ENCODE measurements around the gene LRRFIP2. TPM values are rescaled to one million over a fixed set of nuclear protein-coding genes. Genes with fewer than 3 reads are reported as not detected.
"Not testable (repeated sequence)": the region's sequence is repeated elsewhere in the genome, so short reads cannot be mapped to it uniquely, and the experiment has no call there.

LRRFIP2 gene
- total RNA-seq, 1 donor from 2014 or later, result 50.7 TPM

DNA sequence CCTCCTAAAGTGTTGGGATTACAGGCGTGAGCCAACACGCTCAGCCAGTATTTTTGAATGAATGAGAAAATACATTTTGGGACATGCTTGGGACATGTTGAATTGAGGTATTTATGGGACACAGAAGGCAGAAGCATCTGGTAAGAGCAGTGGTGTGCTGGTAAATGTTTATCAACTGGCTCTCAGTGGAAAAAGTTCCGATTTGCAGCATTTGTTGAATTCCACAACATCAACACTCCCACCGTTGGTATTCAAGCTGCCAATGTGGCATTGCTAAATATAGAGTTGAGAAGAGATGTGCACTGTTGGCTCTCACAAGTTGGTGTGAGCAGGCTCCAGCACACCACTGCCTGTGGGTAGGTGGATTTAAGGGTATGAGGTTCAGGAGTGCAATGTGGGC, 35.8 kb upstream of the LRRFIP2 start:
- Mint-ChIP-seq H3K4me3 (ENCODE audit: unreplicated experiment) (no peak overlapping the region), H3K27me3 (ENCODE audit: low read depth) (no peaks in the 10 kb centered on the region), H3K4me1 (ENCODE audit: low read depth) (peaks cover 2% of the 10 kb centered on the region), H3K9me3 (ENCODE audit: low read depth) (peaks cover 6% of the 10 kb centered on the region), H3K36me3 (ENCODE audit: low read depth) (peaks cover 2% of the 10 kb centered on the region), H3K27ac (ENCODE audit: unreplicated experiment) (no peak overlapping the region)
- no peak for DNase-seq (ENCODE audit: low spot score)
- TF ChIP-seq, protein P1, sequence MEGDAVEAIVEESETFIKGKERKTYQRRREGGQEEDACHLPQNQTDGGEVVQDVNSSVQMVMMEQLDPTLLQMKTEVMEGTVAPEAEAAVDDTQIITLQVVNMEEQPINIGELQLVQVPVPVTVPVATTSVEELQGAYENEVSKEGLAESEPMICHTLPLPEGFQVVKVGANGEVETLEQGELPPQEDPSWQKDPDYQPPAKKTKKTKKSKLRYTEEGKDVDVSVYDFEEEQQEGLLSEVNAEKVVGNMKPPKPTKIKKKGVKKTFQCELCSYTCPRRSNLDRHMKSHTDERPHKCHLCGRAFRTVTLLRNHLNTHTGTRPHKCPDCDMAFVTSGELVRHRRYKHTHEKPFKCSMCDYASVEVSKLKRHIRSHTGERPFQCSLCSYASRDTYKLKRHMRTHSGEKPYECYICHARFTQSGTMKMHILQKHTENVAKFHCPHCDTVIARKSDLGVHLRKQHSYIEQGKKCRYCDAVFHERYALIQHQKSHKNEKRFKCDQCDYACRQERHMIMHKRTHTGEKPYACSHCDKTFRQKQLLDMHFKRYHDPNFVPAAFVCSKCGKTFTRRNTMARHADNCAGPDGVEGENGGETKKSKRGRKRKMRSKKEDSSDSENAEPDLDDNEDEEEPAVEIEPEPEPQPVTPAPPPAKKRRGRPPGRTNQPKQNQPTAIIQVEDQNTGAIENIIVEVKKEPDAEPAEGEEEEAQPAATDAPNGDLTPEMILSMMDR (IDR thresholded peaks at IDR 0.05), result no peak

DNA sequence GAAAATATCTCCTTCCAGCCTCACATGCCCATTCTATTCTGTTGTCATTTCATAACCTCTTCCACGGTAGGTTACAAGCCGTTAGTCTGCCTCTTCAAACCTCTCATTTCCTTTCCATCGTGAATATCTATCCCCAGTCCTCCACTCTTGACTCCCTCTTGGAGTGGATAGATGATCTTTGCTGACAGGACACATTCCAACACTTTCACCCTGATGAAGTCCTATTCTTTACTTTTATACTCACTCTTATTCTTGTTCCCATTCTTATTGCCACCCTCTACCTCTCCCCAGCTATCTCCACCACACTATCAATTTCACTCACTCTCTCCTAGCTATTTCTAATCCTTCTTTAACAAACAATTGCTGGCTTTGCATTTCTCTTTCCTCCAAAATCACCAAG, 34.2 kb upstream of the LRRFIP2 start:
- DNase-seq (ENCODE audit: low spot score); H3K27ac Mint-ChIP-seq (ENCODE audit: unreplicated experiment); H3K4me3 Mint-ChIP-seq (ENCODE audit: unreplicated experiment); H3K9me3 Mint-ChIP-seq (ENCODE audit: low read depth); H3K36me3 Mint-ChIP-seq (ENCODE audit: low read depth); H3K4me1 Mint-ChIP-seq (ENCODE audit: low read depth); H3K27me3 Mint-ChIP-seq (ENCODE audit: low read depth): not testable (repeated sequence)

DNA sequence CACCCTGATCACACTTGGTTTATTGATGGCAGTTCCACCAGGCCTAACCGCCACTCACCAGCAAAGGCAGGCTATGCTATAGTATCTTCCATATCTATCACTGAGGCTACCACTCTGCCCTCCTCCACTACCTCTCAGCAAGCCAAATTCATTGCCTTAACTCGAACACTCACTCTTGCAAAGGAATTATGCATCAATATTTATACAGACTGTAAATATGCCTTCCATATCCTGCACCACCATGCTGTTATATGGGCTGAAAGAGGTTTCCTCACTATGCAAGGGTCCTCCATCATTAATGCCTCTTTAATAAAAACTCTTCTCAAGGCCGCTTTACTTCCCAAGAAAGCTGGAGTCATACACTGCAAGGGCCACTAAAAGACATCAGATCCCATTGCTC, 33.6 kb upstream of the LRRFIP2 start:
- not testable (repeated sequence) for DNase-seq (ENCODE audit: low spot score); H3K9me3 Mint-ChIP-seq (ENCODE audit: low read depth); H3K4me3 Mint-ChIP-seq (ENCODE audit: unreplicated experiment); H3K4me1 Mint-ChIP-seq (ENCODE audit: low read depth); H3K36me3 Mint-ChIP-seq (ENCODE audit: low read depth); H3K27me3 Mint-ChIP-seq (ENCODE audit: low read depth); H3K27ac Mint-ChIP-seq (ENCODE audit: unreplicated experiment)

DNA sequence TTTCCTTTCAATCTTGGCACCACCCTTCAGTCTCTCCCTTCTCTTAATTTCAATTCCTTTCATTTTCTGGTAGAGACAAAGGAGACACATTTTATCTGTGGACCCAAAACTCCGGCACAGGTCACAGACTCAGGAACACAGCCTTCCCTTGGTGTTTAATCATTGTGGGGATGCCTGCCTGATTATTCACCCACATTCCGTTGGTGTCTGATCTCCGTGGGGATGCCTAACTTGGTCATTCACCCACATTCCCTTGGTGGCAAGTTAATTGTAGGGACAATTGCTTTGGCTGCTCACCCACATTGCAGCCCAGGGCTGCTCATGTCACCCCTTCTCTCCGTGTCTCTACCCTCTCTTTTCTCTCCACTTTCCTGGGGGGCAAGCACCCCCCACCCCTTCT, 31.7 kb upstream of the LRRFIP2 start:
- not testable (repeated sequence) for H3K9me3 Mint-ChIP-seq (ENCODE audit: low read depth); H3K4me1 Mint-ChIP-seq (ENCODE audit: low read depth)

DNA sequence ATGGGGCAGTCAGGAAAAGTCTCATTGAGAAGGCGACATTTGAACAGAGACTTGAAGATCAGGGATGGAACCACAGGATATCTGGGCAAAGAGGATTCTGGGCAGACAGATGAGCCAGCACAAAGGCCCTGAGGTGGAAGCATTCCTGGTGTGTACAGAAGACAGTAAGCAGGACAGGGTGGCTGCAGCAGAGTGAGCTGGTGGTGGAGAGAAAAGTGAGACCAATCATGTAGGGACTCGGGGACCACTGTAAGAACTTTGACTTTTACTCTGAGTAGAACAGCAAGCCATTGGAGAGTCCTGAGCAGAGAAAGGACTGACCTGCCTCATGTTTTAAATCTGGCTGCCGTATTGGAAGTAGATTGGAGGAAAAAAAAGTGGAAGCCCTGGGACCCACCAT, 29.9 kb upstream of the LRRFIP2 start:
- H3K36me3 Mint-ChIP-seq (ENCODE audit: low read depth), result no peaks in the 10 kb centered on the region

More for the DNA sequence above, 31.7 kb upstream of the LRRFIP2 start:
- H3K27ac Mint-ChIP-seq (ENCODE audit: unreplicated experiment), result peak overlapping the region; percentile 78
- not testable (repeated sequence) for H3K27me3 Mint-ChIP-seq (ENCODE audit: low read depth); H3K4me3 Mint-ChIP-seq (ENCODE audit: unreplicated experiment); DNase-seq (ENCODE audit: low spot score); H3K36me3 Mint-ChIP-seq (ENCODE audit: low read depth)

DNA sequence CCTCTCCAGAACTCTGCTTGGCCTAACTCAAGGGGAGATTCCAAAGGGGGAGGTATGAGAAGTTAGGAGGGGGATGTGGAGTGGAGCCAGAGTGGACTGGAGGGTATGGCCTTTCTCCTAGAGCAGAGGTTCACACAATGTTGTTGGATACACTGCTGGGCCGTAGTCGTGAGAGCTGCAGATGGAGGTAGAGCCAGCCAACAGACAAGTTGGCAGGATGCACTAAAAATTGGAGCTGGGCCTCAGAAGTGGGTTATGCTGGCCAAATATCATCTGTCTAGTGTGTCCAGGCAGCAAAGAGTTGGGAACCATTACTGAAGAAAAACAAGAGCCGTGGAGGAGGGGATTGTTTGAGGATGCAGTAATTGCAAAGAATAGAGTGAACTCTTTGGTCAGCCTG, 27.7 kb upstream of the LRRFIP2 start:
- peaks cover 21% of the 10 kb centered on the region for H3K4me1 Mint-ChIP-seq (ENCODE audit: low read depth)
- no peaks in the 10 kb centered on the region for H3K36me3 Mint-ChIP-seq (ENCODE audit: low read depth)
- DNase-seq (ENCODE audit: low spot score), result no peak
- no peaks in the 10 kb centered on the region for H3K27me3 Mint-ChIP-seq (ENCODE audit: low read depth)
- TF ChIP-seq, protein P1 (IDR thresholded peaks at IDR 0.05), result no peak
- H3K9me3 Mint-ChIP-seq (ENCODE audit: low read depth), result no peaks in the 10 kb centered on the region
- no peak overlapping the region for H3K4me3 Mint-ChIP-seq (ENCODE audit: unreplicated experiment)
- no peak overlapping the region for H3K27ac Mint-ChIP-seq (ENCODE audit: unreplicated experiment)

More for the DNA sequence above, 29.9 kb upstream of the LRRFIP2 start:
- TF ChIP-seq, protein P1 (IDR thresholded peaks at IDR 0.05), result no peak
- H3K9me3 Mint-ChIP-seq (ENCODE audit: low read depth), result no peaks in the 10 kb centered on the region
- no peak overlapping the region for H3K4me3 Mint-ChIP-seq (ENCODE audit: unreplicated experiment)
- no peak overlapping the region for H3K27ac Mint-ChIP-seq (ENCODE audit: unreplicated experiment)
- DNase-seq (ENCODE audit: low spot score), result no peak
- H3K27me3 Mint-ChIP-seq (ENCODE audit: low read depth), result no peaks in the 10 kb centered on the region
- H3K4me1 Mint-ChIP-seq (ENCODE audit: low read depth), result no peaks in the 10 kb centered on the region

DNA sequence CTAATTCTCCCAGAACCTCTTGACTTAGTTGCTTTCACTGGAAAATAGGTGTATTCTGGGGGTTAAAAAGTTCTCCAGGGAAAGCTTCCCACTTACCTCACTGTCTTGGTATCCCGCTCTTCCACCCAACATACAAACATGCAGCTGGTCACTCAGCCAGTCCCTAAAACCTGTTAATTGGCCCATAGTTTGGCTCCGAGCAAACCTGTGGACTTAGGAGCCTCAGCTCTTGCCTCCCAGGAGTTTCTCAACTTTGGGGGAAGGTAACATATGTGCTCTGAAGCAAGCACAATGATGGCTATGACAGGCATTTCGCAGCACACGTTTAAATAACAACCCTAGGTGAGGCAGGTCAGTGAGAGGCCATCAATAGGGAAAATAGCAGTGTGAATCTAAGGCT, 25.8 kb upstream of the LRRFIP2 start:
- no peak for DNase-seq (ENCODE audit: low spot score)
- Mint-ChIP-seq H3K27ac (ENCODE audit: unreplicated experiment) (no peak overlapping the region), H3K27me3 (ENCODE audit: low read depth) (no peaks in the 10 kb centered on the region), H3K4me1 (ENCODE audit: low read depth) (peaks cover 21% of the 10 kb centered on the region), H3K36me3 (ENCODE audit: low read depth) (no peaks in the 10 kb centered on the region), H3K9me3 (ENCODE audit: low read depth) (no peaks in the 10 kb centered on the region), H3K4me3 (ENCODE audit: unreplicated experiment) (no peak overlapping the region)
- TF ChIP-seq, protein P1 (IDR thresholded peaks at IDR 0.05), result no peak

Data from chondrocyte (in vitro differentiated cells).